Umbilical cord (tissue), 2 donors: ENCODE data around the gene SKAP2. TPM values are rescaled to one million over a fixed set of nuclear protein-coding genes. Genes with fewer than 3 reads are reported as not detected.
"Not testable (repeated sequence)": the region's sequence is repeated elsewhere in the genome, so short reads cannot be mapped to it uniquely, and the experiment has no call there.

Experiments
- DNase-seq: peaks from one replicate; pipeline ENCODE4 v3.0.0-alpha.2; 2015; ENCODE audit warnings: low spot score
- total RNA-seq: library from RNA; depleted of rRNA; stranded (reverse); fragments of >200 nt; gene quantifications from one replicate; pipeline ENCODE4 v1.2.3, GENCODE V29; 2014; ENCODE audit warnings: low replicate concordance; ENCODE audit not compliant: insufficient read depth

The SKAP2 gene
- total RNA-seq, 1 donor from 2014 or later, result 12.0 TPM

GRCh38 chr7:26857506-26858240 is 6.7 kb downstream of the SKAP2 start:
- DNase-seq, result peak; percentile 55

GRCh38 chr7:26857170-26857505 is 7.3 kb downstream of the SKAP2 start:
- no peak for DNase-seq

- no peak for DNase-seq
Observed at GRCh38 chr7:26856176-26856985, 8.0 kb downstream of the SKAP2 start.

GRCh38 chr7:26854876-26855855 is 9.2 kb downstream of the SKAP2 start:
- no peak for DNase-seq

- DNase-seq, result peak; percentile 82
Observed at GRCh38 chr7:26853788-26854393, 10.5 kb downstream of the SKAP2 start.

- DNase-seq, result no peak
Observed at GRCh38 chr7:26850193-26850651, 14.2 kb downstream of the SKAP2 start.

- DNase-seq, result no peak
Observed at GRCh38 chr7:26843705-26844104, 20.7 kb downstream of the SKAP2 start.

- DNase-seq, result no peak
Observed at GRCh38 chr7:26842897-26843296, 21.5 kb downstream of the SKAP2 start.

GRCh38 chr7:26841003-26841739 is 23.2 kb downstream of the SKAP2 start:
- DNase-seq, result no peak

- DNase-seq, result not testable (repeated sequence)
Observed at GRCh38 chr7:26836793-26837192, 27.6 kb downstream of the SKAP2 start.

- no peak for DNase-seq
Observed at GRCh38 chr7:26815426-26815825, 49.0 kb downstream of the SKAP2 start.

- no peak for DNase-seq
Observed at GRCh38 chr7:26813432-26813831, 51.0 kb downstream of the SKAP2 start.

- no peak for DNase-seq
Observed at GRCh38 chr7:26794541-26794940, 69.8 kb downstream of the SKAP2 start.

GRCh38 chr7:26792576-26792975 is 71.8 kb downstream of the SKAP2 start:
- DNase-seq, result no peak

GRCh38 chr7:26792006-26792405 is 72.4 kb downstream of the SKAP2 start:
- DNase-seq, result no peak

GRCh38 chr7:26789481-26790184 is 74.8 kb downstream of the SKAP2 start:
- DNase-seq, result no peak

GRCh38 chr7:26787701-26788100 is 76.7 kb downstream of the SKAP2 start:
- DNase-seq, result no peak

- DNase-seq, result no peak
Observed at GRCh38 chr7:26784118-26784517, 80.3 kb downstream of the SKAP2 start.

- DNase-seq, result no peak
Observed at GRCh38 chr7:26782501-26782900, 81.9 kb downstream of the SKAP2 start.
